Adipose tissue (tissue), 3 donors: Measurements from ENCODE around the gene TP73. TPM values are rescaled to one million over a fixed set of nuclear protein-coding genes. Genes with fewer than 3 reads are reported as not detected.

ENCODE experiments used
- H3K27ac ChIP-seq: one replicate; pipeline ENCODE4 v1.5.1; 2013; ENCODE audit warnings: low read depth, low read length
- WGBS, 3 donors: extraction: QIAGEN DNeasy Blood & Tissue Kit; methylation state at CpG; one replicate each; pipeline ENCODE4 v1.1.7; 2013; 5-methylcytosine and 5-hydroxymethylcytosine counted together
- polyA plus RNA-seq, 3 donors: library from polyadenylated mRNA; stranded (reverse); fragments of 200-250 nt; gene quantifications; one replicate each; pipeline ENCODE4 v1.2.3, GENCODE V29; 2013
- donor health status: healthy with polysubstance abuse.
- donor health status: Bipolar disorder and iron deficiency.
- donor health status: healthy.

Gene TP73
- polyA plus RNA-seq: under 1 TPM in 2 of 3 donors, not detected in 1; 0.01 to 0.24 TPM

DNA sequence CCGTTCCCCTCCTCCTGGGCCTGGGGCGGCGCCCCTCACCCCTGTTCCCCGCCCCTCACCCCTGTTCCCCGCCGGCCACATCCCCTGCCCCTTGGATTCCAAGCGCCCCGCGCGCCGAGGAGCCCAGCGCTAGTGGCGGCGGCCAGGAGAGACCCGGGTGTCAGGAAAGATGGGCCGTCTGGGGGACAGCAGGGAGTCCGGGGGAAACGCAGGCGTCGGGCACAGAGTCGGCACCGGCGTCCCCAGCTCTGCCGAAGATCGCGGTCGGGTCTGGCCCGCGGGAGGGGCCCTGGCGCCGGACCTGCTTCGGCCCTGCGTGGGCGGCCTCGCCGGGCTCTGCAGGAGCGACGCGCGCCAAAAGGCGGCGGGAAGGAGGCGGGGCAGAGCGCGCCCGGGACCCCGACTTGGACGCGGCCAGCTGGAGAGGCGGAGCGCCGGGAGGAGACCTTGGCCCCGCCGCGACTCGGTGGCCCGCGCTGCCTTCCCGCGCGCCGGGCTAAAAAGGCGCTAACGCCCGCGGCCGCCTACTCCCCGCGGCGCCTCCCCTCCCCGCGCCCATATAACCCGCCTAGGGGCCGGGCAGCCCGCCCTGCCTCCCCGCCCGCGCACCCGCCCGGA lies at the start of gene TP73:
Gene TP73 (plus strand): TSS at position 587 of the 618 bp plus-strand sequence. CDS start 29,850 bp downstream, outside the sequence.
- WGBS, 3 donors: 0 to 1% (median 1%) methylated on average over 54 to 80 of the region's 80 CpGs

DNA sequence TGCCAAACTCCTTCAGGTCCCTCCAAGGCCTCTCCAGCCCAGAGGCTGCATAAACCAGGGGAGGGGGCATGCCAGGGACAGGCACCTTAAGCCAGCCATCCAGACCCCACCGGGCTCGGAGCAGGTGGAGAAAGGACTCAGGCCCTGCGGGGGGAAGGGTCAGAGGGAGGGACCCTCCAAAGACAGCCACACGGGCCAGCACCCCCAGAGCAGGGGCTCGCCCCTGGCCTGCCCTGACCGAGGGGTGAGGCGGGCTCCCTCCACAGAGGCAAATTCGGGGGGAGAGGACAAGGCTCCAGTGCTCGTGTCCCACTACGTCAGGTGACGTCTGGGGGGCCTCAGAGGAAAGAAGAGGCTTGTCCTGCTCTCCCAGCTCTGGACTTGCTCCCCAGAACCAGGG lies 49.2 kb upstream of the TP73 start:
- no peak overlapping the region for H3K27ac ChIP-seq
- WGBS, 3 donors: 83 to 93% (median 84%) methylated on average over 5 to 11 of the region's 11 CpGs

More for the DNA sequence above, at the start of gene TP73:
- no peak within 1 kb of the TSS for H3K27ac ChIP-seq

DNA sequence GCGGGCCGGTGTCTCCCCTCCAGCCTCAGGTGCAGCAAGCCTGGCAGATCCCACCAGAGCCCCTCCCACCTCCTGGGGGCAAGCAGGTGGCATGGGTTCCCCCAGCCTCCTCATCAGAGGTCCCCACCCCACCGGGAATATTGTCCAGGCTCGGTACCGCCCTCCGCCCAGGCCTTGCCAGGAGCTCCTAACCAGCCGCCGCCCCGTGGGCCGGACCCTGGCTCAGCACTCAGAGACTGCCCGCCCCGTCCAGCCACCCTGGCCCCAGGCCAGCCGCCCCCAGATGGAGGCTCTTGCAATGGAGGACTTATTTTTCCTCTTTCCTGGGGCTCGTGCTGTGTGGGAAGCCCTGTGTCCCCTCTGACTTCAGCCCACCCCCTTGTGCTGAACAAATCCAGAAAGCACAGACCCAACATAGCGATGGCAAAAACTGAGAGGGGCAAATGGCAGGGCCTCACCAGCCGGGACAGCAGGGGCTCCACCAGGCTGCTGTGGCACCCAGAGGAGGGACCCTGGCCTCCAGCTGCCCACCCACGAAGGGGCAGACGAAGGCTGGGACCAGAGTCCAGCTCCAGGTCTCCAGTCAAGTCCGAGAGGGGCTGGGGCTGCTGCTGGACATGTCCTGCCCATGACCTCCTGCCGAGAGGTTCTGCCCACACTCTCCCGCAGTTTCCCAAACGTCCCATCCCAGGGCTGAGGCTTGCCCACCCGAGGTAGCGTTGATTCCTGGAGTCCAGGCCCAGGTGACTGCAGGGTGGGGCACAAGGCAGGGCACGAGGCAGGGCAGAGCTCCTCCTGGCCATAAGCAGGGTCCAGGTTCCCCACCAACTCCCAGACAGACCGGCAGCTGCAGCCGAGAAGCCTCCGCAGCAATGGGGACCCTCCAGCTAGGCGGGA lies 48.5 kb upstream of the TP73 start:
- 81 to 83% (median 82%) methylated on average over 27 to 29 of the region's 29 CpGs for WGBS, 3 donors
- H3K27ac ChIP-seq: no peak overlapping the region

DNA sequence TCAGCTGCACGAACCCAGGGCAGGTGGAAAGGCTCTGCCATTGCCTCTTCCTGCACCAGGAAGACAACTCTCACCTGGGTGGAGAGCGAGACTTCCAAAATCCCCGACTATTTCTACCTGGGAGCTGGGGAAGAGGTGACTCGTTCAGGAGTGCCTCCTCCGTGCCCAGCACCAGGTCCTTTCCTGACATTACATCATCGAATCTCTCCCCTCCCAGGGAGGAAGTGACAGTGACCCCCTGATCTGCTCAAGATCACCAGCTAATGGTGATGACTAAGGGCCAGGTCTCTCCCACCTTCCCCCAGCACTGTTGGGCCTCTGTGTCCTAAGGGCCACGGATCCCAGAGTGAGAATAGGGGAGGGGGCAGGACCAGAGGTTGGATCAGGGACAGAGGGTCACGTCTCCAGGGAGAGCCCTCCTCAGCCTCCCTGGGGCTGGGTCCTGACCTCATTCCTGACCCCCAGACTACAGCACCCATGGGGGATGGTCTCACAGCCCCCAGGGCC lies 47.8 kb upstream of the TP73 start:
- H3K27ac ChIP-seq: no peak overlapping the region
- WGBS, 3 donors: 83 to 87% (median 84%) methylated on average over 8 of the region's 8 CpGs

DNA sequence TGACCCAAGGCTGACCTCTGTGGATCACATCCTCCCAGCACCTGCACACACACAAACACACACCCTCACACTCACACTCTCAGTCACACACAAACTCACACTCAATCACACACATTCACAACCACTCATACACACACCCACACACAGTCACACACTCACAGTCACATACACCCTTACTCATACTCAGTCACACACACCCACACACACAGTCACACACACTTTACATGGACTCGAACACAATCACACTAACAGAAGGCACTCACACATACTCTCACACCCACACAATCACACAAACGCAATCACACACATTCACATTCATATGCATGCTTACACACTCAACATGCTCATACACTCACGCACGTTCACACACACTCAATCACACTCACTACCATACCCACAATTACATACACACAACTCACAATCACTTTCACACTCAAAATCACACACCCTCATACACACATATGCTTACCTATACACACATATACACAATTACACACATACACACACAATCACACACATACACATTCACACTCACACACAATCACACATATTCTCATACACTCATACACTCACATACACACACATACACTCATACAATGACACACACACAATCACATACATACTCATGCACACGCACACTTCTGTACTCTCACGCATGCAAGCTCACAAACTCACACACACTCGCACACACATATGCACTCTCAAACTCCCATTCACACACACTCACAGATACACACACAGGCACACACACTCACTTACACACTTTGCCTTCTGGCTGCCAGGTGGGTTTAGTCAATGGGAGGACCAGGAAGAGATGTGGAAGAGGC lies 47.1 kb upstream of the TP73 start:
- WGBS, 3 donors: 82 to 98% (median 88%) methylated on average over 7 of the region's 7 CpGs
- no peak overlapping the region for H3K27ac ChIP-seq

DNA sequence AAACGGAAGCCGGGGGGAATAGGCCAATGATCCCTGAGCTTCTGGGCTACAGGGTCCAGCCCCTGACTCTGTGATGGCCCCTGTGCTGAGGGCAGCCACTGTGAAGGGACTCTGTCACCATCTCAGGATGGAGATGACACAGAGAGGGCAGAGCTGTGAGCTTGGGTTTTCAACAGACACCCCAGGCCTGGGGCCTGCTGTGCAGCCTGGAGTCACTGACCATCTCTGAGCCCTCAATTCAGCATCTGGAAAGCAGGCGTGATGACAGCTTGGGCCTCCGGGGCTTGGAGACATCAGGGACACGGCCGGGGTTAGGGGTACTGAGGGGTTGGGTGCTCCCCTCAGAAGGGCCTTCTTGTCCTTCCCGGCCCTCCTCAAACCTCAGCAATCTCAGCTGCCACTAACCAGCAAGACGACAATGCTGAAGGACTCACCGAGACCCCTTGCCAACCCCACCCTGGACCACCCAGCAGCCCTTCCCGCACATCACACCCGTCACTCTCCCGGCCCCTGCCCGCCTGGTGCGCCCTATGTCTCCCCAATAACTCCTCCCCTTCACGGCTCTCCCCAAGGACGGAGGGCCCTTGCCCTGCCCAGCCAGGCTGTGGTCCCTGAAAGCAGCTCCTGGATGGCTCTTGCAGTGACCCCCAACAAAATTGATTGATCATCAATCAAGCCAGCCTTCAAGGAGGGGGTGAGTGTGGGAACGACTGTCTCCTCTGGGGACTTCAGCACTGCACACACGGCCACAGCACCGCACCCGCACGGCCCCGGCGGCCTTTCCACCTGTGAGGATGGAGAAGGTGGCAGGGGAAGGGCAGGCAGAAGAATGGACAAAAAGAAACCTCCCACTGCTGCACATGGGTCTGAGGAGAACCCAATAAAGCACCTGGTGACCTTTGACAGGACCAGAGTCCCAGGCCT lies 45.3 kb upstream of the TP73 start:
- no peak overlapping the region for H3K27ac ChIP-seq
- 74 to 89% (median 88%) methylated on average over 23 of the region's 23 CpGs for WGBS, 3 donors

DNA sequence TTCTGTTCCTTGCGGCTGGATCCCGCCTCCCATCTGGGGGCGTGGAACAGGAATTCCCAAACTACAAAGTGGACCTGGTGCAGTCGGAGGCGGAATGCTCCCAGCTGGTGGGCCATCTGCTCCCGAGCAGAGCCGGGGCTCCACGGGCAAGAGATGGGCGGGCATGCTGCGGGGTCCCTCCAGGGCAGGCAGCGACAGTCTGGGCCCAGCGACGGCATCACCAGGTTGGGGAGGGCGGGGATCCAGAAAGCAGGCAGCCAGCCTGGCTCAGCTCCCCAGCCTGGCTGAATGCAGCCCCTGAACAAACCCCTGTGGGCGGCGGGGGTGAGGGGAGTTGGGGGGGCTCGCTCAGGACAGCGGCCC lies 44.6 kb upstream of the TP73 start:
- no peak overlapping the region for H3K27ac ChIP-seq
- 77 to 91% (median 89%) methylated on average over 17 to 18 of the region's 18 CpGs for WGBS, 3 donors

DNA sequence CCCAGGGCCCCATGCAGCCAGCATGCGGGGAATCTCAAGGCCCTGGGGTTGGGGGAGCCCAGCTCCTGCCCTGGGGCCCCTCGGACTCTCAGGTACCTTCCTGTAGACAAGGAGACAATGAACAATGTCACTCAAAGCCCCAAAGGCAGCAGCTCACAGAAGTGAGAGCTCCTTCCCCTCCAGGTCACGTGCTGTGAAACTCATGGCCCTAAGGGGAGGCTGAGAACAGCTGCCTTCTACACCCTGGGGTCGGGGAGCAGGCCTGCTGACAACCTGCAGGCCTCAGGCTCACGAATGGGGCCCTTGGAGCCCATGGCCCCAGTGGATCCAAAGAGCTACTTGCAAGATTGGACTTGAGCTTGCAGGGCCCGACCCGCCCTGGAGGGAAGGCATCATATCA lies 44.2 kb upstream of the TP73 start:
- WGBS, 3 donors: 90 to 91% (median 91%) methylated on average over 7 of the region's 7 CpGs
- no peak overlapping the region for H3K27ac ChIP-seq

DNA sequence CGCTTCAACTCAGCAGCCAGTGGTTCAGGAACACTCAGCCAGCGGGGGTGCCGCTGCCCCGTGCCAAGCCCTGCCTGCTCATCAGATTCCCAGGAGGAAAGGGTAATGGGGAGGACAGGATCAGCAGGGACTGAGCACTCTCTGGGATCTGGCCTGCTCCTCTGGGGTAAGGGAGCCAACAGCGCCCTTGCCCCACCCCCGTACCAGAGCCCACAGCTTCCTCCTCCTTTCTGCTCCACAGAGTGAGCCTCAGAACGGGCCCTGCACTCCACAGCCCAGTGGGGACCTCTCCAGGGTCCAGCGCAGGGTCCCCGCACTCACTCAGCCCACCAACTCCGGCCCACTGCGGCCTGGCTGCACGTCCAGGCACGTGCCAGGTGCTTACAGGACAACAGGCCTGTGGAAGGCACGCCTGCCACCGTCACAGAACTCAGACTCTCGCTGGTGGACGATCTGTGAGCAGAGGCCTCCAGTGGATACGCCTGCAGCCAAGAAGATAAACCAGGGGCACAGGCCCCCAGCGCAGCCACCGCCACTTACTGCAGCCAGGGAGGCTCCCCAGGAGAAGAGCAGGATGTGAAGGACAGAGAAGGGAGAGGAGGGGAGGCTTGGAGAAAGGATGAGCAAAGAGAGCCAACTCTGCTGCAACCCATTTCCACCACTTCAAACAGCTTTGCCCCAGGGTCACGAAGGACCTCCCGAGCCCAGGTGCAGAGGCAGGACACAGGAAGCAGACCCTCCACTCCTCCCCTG lies 43.1 kb upstream of the TP73 start:
- 64 to 76% (median 76%) methylated on average over 22 of the region's 22 CpGs for WGBS, 3 donors

DNA sequence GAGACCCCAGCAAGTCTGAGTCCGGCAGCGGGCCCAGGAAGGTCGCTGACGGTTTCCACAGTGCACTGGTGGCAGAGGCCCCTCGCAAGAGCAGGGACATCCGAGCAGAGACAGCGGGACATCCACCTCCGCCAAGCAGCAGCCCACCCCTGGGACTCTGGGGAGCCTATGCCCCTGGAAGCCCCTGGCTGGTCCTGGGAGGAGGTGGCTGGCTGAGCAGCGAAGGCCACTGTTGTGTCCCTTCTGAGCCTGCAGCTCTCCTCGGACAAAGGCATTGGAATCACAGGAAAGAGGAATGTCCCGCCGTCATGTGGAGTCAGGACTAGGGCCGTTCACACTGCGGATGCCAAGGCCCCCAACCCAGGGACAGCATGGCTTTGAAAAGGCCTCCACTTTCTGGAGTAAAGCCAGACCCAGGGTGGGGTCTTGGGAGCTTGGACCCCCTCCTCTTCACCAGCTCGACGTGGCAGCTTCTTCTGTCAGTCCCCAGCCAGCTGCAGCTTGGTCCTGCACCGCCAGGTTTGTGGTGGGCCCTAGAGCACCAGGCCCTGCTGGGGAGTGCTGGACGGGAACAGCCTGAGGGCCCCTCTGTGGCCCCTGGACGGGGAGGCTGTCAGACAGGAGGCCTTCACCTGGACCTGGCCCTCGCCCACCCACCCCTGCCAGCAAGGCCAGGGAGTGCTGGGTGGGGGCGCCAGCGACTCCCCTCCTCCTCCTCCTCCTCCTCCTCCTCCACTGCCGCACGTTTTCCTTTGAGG lies 42.4 kb upstream of the TP73 start:
- 48 to 61% (median 56%) methylated on average over 21 to 24 of the region's 24 CpGs for WGBS, 3 donors
- no peak overlapping the region for H3K27ac ChIP-seq

More for the DNA sequence above, 43.1 kb upstream of the TP73 start:
- no peak overlapping the region for H3K27ac ChIP-seq

DNA sequence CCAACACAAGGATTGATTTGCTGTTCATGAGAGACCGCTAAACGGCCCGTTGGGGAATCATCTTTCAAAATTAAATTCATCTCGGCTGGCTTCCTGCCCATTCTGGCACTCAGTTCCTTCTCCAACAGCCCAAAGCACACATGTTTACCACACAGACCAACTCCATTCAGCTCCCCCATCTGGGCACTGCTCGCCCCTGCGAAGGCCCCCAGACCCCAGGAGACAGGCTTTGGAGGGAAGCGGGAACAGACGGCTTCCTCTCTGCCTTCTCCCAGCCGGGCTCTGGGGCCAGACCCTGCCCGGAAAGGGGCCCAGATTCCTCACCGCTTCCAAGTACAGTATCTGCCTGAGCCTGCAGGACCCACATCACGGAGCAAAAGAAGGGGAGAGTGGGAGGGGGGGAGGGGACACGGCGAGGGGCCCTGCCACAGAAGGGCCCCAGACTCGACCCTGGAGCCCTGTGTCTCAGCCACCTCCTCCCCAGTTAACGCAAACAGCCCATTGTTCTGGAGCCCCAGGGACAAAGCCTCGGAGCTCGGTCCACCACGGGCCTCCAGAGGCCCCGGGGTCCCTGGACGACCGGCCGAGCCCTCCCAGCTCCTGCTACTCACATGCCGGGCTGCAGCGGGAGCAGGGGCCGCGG lies 41.7 kb upstream of the TP73 start:
- 1 to 2% (median 2%) methylated on average over 25 to 27 of the region's 27 CpGs for WGBS, 3 donors
- H3K27ac ChIP-seq: no peak overlapping the region

DNA sequence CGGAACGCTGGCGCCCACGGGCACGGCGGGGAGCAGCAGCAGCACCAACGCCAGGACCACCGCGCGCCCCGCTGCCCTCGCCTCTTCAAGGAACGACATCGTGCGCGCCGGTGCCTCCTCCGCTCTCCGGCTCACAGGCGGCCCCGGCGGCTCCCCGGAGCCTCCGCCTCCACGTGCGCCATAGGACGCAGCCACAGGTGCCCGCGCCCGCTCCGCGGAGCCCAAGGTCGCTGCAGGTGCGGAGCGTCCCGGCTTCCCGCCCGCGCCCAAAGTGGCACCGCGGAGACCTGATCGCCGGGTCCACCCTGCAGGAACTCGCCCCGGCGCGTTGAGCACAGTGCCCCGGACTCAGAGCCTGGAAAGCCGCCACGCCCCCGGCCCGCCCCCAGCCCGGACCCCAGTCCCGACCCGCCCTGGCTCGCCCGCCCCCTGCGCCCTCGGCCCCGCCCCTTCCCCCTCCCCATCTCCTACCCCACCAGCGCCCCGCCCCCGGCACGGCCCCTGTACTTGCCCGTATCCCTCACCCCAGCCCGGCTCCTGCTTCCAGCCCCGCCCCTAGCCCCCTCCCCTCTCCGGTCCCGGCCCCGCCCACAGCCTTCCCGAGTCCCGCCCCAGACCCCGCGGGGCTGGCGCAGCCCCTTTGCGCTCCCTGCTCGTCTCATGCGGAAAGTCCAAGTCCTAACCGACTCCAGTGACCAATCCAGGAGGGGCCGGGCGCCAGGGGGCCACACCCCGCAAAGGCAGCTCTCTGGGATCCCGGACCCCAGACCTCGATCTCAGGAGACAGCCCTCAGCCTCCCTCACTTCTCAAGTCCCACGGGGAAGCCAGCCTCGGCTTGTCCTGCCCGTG lies 40.9 kb upstream of the TP73 start, which contains the start of gene MEGF6:
Gene MEGF6 (minus strand): TSS at position 339 of the 850 bp plus-strand sequence. CDS start 240 bp downstream, at position 99.
- no peak within 1 kb of the TSS for H3K27ac ChIP-seq
- WGBS, 3 donors: 1 to 2% (median 2%) methylated on average over 53 to 84 of the region's 87 CpGs

DNA sequence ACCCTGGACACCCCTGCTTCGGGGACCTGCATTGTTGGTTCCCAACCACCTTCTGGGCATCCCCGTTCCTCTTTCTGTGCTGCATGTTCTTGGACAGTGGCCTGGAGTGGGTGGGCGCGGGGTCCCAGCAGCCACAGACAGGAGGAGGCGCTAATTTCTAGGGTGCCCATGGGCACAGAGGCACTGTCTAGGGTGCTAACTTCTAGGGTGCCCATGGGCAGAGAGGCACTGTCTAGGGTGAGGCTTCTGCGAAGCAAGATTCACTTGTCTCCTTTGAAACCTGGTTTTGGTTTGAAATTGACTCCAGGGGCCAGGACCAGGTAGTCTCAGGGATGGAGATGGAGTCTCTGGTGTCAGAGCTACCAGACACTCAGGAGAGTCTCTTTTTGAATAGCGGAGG lies 40.2 kb upstream of the TP73 start:
- H3K27ac ChIP-seq: no peak overlapping the region
- 61 to 66% (median 61%) methylated on average over 7 of the region's 7 CpGs for WGBS, 3 donors

DNA sequence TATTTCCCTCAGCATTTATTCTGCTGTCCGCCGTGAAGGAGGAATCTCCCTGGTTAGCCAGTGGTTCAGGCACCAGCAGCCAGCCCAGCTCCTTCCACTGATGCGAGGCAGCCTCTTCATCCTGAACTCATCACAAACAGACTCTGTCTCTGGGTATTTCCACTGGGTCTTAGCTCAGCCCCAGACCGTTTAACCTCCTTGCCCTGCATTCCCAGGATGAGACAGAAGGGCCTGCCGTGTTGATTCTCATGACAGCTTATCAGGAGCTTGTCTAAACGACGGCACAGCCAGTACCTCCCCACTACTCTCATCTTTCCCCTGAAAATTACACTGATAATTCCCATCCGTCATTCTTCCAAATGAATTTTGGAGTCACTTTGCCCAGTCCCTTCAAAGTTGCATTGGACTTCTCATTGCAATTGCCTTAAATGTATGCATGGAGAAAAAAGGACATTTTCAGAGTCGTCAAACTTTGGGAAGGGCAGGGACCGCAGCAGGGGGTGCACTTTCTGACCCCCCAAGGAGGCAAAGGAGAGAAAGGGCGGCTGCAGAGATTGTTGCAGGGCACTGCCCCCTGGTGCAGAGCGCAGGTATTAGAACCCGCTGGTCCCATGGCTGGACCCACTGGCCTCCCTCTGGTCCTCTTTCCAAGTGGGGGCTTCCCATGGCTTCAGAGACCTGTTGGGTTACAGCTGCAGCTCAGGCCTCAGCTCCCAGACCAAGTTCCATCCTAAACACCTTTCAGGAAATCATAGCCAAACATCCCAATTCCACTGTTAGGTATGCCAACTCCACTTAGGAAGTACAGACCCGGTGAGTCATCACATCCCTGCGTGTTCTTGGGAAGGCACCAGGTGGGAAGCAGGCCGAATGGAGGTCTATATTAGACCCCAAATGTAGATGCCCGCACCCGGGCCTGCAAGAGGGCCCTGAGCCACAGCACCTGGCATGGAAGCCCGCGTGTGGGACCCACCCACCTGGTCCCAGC lies 37.3 kb upstream of the TP73 start:
- 50 to 66% (median 59%) methylated on average over 20 of the region's 20 CpGs for WGBS, 3 donors
- H3K27ac ChIP-seq: no peak overlapping the region
